ENCODE data around the gene NDUFB6. TPM values are rescaled to one million over a fixed set of nuclear protein-coding genes. Genes with fewer than 3 reads are reported as not detected.

NDUFB6 gene
- total and polyA plus RNA-seq, 2 donors (not counting 1 experiment from before 2014, with no cell fraction given): 35.5 to 60.9 TPM

DNA sequence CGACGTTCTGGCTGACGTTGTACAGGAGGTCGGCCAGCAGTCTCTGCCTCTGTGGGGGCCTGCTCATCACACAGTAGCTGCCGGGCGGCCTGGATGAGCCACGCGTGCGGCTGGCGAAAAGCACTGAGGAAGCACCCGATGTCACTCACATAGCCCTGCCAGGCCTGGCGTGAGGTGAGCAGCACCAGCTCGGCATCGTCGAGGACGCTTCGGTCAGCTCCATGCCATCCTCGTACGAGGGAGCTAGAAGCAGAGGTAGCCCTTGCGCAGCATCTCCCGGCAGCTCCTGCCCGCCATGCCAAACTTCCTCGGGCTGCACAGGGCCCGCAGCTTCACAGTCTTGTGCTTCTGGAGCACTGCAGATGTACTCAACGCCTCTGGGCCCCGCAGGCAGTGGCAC is 6.2 kb downstream of the NDUFB6 start:
- DNase-seq (ENCODE audit: low read depth in 2 of 2): no peak
- H3K9me3 ChIP-seq (ENCODE audit: control insufficient read depth, insufficient read depth, low read depth, low read length): no peaks in the 10 kb centered on the region
- TF ChIP-seq EZH2 (IDR thresholded peaks at IDR 0.05; ENCODE audit: low read length, missing control alignments): no peak
- TF ChIP-seq, protein P1, sequence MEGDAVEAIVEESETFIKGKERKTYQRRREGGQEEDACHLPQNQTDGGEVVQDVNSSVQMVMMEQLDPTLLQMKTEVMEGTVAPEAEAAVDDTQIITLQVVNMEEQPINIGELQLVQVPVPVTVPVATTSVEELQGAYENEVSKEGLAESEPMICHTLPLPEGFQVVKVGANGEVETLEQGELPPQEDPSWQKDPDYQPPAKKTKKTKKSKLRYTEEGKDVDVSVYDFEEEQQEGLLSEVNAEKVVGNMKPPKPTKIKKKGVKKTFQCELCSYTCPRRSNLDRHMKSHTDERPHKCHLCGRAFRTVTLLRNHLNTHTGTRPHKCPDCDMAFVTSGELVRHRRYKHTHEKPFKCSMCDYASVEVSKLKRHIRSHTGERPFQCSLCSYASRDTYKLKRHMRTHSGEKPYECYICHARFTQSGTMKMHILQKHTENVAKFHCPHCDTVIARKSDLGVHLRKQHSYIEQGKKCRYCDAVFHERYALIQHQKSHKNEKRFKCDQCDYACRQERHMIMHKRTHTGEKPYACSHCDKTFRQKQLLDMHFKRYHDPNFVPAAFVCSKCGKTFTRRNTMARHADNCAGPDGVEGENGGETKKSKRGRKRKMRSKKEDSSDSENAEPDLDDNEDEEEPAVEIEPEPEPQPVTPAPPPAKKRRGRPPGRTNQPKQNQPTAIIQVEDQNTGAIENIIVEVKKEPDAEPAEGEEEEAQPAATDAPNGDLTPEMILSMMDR (conservative IDR thresholded peaks at IDR 0.05 in 1 of 2, IDR thresholded peaks at IDR 0.05 in 1 of 2; ENCODE audit: low read depth in 1 of 2, low read length in 2 of 2): no peak
- H3K4me3 ChIP-seq (replicated peaks in 1 of 4; ENCODE audit: control extremely low read depth in 1 of 4, insufficient read depth in 1 of 4, low read depth in 3 of 4, low read length in 4 of 4): no peak overlapping the region
- H3K79me2 ChIP-seq (ENCODE audit: control insufficient read depth, insufficient read depth, low read length): peaks cover 27% of the 10 kb centered on the region
- no peaks in the 10 kb centered on the region for H3K4me1 ChIP-seq (ENCODE audit: control insufficient read depth, extremely low read depth, insufficient read depth, low read length)
- peaks cover 15% of the 10 kb centered on the region for H3K36me3 ChIP-seq (ENCODE audit: control insufficient read depth, insufficient read depth, low read length)
- H3K27ac ChIP-seq (ENCODE audit: insufficient read depth, low read length): no peak overlapping the region
- H3K4me2 ChIP-seq (ENCODE audit: extremely low read depth, insufficient read depth, low read length): no peak overlapping the region
- H2AFZ ChIP-seq (ENCODE audit: low read length): no peak overlapping the region
- H3K27me3 ChIP-seq (ENCODE audit: control insufficient read depth, insufficient read depth, low read length): no peaks in the 10 kb centered on the region
- no peak overlapping the region for H3K9ac ChIP-seq (ENCODE audit: insufficient read depth, low read length)
- H4K20me1 ChIP-seq (ENCODE audit: control insufficient read depth, extremely low read depth, insufficient read depth, low read length): no peaks in the 10 kb centered on the region

DNA sequence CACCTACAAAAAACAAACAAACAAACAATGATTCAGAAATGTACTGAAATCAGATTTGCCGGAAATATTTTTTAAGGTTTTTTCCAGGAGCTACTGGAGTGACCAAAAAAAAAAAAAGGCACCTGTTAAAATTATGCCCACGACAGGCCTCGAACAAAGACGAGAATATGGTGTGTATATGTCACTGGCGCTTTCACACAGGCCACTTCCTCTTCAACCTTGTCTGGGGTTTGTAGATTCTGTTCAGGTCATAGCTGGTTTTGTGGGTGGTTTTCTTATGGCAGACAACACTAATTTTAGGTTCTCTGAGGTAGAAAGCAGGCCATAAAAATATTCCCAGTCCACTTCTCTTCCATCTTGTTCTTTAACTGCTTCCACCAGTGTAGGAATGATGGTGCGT is 7.0 kb downstream of the NDUFB6 start:
- Histone ChIP-seq H3K4me3 (replicated peaks in 1 of 4; ENCODE audit: control extremely low read depth in 1 of 4, insufficient read depth in 1 of 4, low read depth in 3 of 4, low read length in 4 of 4) (no peak overlapping the region), H3K4me2 (ENCODE audit: extremely low read depth, insufficient read depth, low read length) (no peak overlapping the region), H3K27ac (ENCODE audit: insufficient read depth, low read length) (no peak overlapping the region), H2AFZ (ENCODE audit: low read length) (no peak overlapping the region), H3K79me2 (ENCODE audit: control insufficient read depth, insufficient read depth, low read length) (peaks cover 19% of the 10 kb centered on the region), H3K27me3 (ENCODE audit: control insufficient read depth, insufficient read depth, low read length) (no peaks in the 10 kb centered on the region), H3K9ac (ENCODE audit: insufficient read depth, low read length) (no peak overlapping the region), H3K4me1 (ENCODE audit: control insufficient read depth, extremely low read depth, insufficient read depth, low read length) (no peaks in the 10 kb centered on the region), H4K20me1 (ENCODE audit: control insufficient read depth, extremely low read depth, insufficient read depth, low read length) (no peaks in the 10 kb centered on the region), H3K36me3 (ENCODE audit: control insufficient read depth, insufficient read depth, low read length) (peaks cover 15% of the 10 kb centered on the region), H3K9me3 (ENCODE audit: control insufficient read depth, insufficient read depth, low read depth, low read length) (no peaks in the 10 kb centered on the region)
- TF ChIP-seq, protein P1 (conservative IDR thresholded peaks at IDR 0.05 in 1 of 2, IDR thresholded peaks at IDR 0.05 in 1 of 2; ENCODE audit: low read depth in 1 of 2, low read length in 2 of 2): no peak
- TF ChIP-seq EZH2 (IDR thresholded peaks at IDR 0.05; ENCODE audit: low read length, missing control alignments): no peak
- no peak for DNase-seq (ENCODE audit: low read depth in 2 of 2)

DNA sequence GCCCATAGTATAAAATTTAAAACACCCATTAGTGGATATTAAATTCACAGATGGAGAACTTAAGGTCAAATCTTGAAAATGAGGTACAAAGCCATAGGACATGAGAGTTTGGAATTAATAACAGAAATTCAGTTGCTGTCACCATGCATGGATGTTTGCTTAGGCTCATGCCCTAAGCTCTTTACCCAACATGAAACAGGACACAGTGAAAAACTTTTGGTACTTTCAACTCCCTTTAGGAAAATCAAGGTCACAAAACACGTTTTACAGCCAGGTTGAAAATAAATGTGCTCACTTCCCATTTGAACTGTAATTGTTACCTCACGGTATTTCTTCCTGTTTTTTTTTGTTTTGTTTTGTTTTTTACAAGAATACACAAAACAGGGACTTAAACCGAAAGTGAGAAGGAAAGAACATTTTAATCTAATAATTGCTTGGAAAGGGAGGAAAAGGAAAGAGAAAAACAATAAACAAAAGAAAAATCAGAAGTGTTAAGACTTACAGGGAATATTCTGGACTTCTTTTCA is 14.5 kb downstream of the NDUFB6 start:
- H3K79me2 ChIP-seq (ENCODE audit: control insufficient read depth, insufficient read depth, low read length): peaks cover 1% of the 10 kb centered on the region

More for the DNA sequence above, 14.5 kb downstream of the NDUFB6 start:
- TF ChIP-seq, protein P1 (conservative IDR thresholded peaks at IDR 0.05 in 1 of 2, IDR thresholded peaks at IDR 0.05 in 1 of 2; ENCODE audit: low read depth in 1 of 2, low read length in 2 of 2): no peak
- TF ChIP-seq EZH2 (IDR thresholded peaks at IDR 0.05; ENCODE audit: low read length, missing control alignments): no peak
- no peaks in the 10 kb centered on the region for H3K27me3 ChIP-seq (ENCODE audit: control insufficient read depth, insufficient read depth, low read length)
- no peak overlapping the region for H3K4me2 ChIP-seq (ENCODE audit: extremely low read depth, insufficient read depth, low read length)
- no peak overlapping the region for H3K27ac ChIP-seq (ENCODE audit: insufficient read depth, low read length)
- H3K36me3 ChIP-seq (ENCODE audit: control insufficient read depth, insufficient read depth, low read length): no peaks in the 10 kb centered on the region
- H3K4me1 ChIP-seq (ENCODE audit: control insufficient read depth, extremely low read depth, insufficient read depth, low read length): no peaks in the 10 kb centered on the region
- H4K20me1 ChIP-seq (ENCODE audit: control insufficient read depth, extremely low read depth, insufficient read depth, low read length): no peaks in the 10 kb centered on the region
- no peak for DNase-seq (ENCODE audit: low read depth in 2 of 2)
- H3K9me3 ChIP-seq (ENCODE audit: control insufficient read depth, insufficient read depth, low read depth, low read length): no peaks in the 10 kb centered on the region
- no peak overlapping the region for H2AFZ ChIP-seq (ENCODE audit: low read length)
- H3K4me3 ChIP-seq (replicated peaks in 1 of 4; ENCODE audit: control extremely low read depth in 1 of 4, insufficient read depth in 1 of 4, low read depth in 3 of 4, low read length in 4 of 4): no peak overlapping the region
- no peak overlapping the region for H3K9ac ChIP-seq (ENCODE audit: insufficient read depth, low read length)

All from fibroblast of lung (primary cell).